Motor neuron (in vitro differentiated cells): Measurements from ENCODE around the gene WNT6. TPM values are rescaled to one million over a fixed set of nuclear protein-coding genes. Genes with fewer than 3 reads are reported as not detected.

Experiments used
- total RNA-seq, 8 experiments: library from RNA; unstranded; fragments of 300-600 nt; gene quantifications; 2 replicates each; pipeline versions ENCODE4 v1.2.3 to v1.2.4, GENCODE V29; 2022

Gene WNT6
- total RNA-seq, 8 experiments from 2014 or later = 0.14 to 0.93 (median 0.24) TPM; not detected in 5

Other genes starting within 250 kb of the WNT6 start
- 10 to 100 TPM in 7 of 8 experiments, 1 to 10 TPM in 1; 7.4 to 29.1 (median 15.1) TPM for gene ZNF142, start 200.2 kb upstream of the WNT6 start, total RNA-seq
- gene BCS1L, start 200.1 kb upstream of the WNT6 start, total RNA-seq = 10 to 100 TPM; 25.8 to 57.7 (median 38.8) TPM
- 10 to 100 TPM; 20.9 to 37.9 (median 28.7) TPM for gene RNF25, start 187.8 kb upstream of the WNT6 start, total RNA-seq
- gene STK36, start 187.7 kb upstream of the WNT6 start, total RNA-seq = 10 to 100 TPM; 12.7 to 93.3 (median 26.0) TPM
- gene TTLL4, start 149.0 kb upstream of the WNT6 start, total RNA-seq = 10 to 100 TPM; 11.1 to 78.3 (median 23.4) TPM
- 100 to 1,000 TPM in 1 of 8 experiments, 10 to 100 TPM in 3, 1 to 10 TPM in 4; 1.0 to 104 (median 7.4) TPM for gene CYP27A1, start 77.7 kb upstream of the WNT6 start, total RNA-seq
- gene PRKAG3, start 28.0 kb upstream of the WNT6 start, total RNA-seq = 1 to 10 TPM in 2 of 8 experiments, under 1 TPM in 3, not detected in 3; 0.07 to 5.1 (median 0.56) TPM
- under 1 TPM in 3 of 8 experiments, not detected in 5; 0.11 to 0.81 (median 0.14) TPM for gene WNT10A, start 21.0 kb downstream of the WNT6 start, total RNA-seq
- gene CDK5R2, start 99.9 kb downstream of the WNT6 start, total RNA-seq = 1 to 10 TPM in 5 of 8 experiments, under 1 TPM in 3; 0.13 to 4.6 (median 1.5) TPM
- 1 to 10 TPM in 1 of 8 experiments, under 1 TPM in 3, not detected in 4; 0.08 to 4.6 (median 0.65) TPM for gene FEV, start 125.4 kb downstream of the WNT6 start, total RNA-seq
- 10 to 100 TPM in 1 of 8 experiments, under 1 TPM in 2, not detected in 5; 0.81 to 11.2 (median 0.87) TPM for gene CRYBA2, start 133.6 kb downstream of the WNT6 start, total RNA-seq
- gene CFAP65, start 181.7 kb downstream of the WNT6 start, total RNA-seq = 1 to 10 TPM in 3 of 8 experiments, under 1 TPM in 5; 0.46 to 6.3 (median 0.66) TPM
- gene IHH, start 201.1 kb downstream of the WNT6 start, total RNA-seq = under 1 TPM in 5 of 8 experiments, not detected in 3; 0.08 to 0.57 (median 0.46) TPM